SK-N-SH (cell line): ENCODE measurements around the gene GPC5.

Source experiments
- EP300 ChIP-seq, 2 experiments: IDR thresholded peaks; 2 replicates each; pipeline versions ENCODE4 v1.4.0 to v1.6.1; 2012; ENCODE audit warnings: borderline replicate concordance in 1 of 2, low read depth in 1 of 2, low read length in 1 of 2
- JUND ChIP-seq: IDR thresholded peaks from 2 replicates; pipeline ENCODE4 v1.4.0; 2012
- MEF2A ChIP-seq: IDR thresholded peaks from 2 replicates; pipeline ENCODE4 v1.4.0; 2012; ENCODE audit warnings: low read depth, borderline replicate concordance
- MXI1 ChIP-seq: IDR thresholded peaks from 2 replicates; pipeline ENCODE4 v1.6.1; 2012; ENCODE audit warnings: mild to moderate bottlenecking, low read depth, low read length, improper control_type of control experiment
- NFIC ChIP-seq: IDR thresholded peaks from 2 replicates; pipeline ENCODE4 v1.4.0; 2012; ENCODE audit warnings: borderline replicate concordance
- POLR2AphosphoS5 ChIP-seq: IDR thresholded peaks from 2 replicates; pipeline ENCODE4 v1.6.1; 2012; ENCODE audit warnings: low read depth, low read length
- RAD21 ChIP-seq: IDR thresholded peaks from 2 replicates; pipeline ENCODE4 v1.6.1; 2012; ENCODE audit warnings: mild to moderate bottlenecking, low read length
- RXRA ChIP-seq: IDR thresholded peaks from 2 replicates; pipeline ENCODE4 v1.4.0; 2012; ENCODE audit warnings: low read depth, mild to moderate bottlenecking, borderline replicate concordance
- SIN3A ChIP-seq: IDR thresholded peaks from 2 replicates; pipeline ENCODE4 v1.6.1; 2012; ENCODE audit warnings: low read depth, mild to moderate bottlenecking, low read length, moderate library complexity, borderline replicate concordance
- TAF1 ChIP-seq: IDR thresholded peaks from 2 replicates; pipeline ENCODE4 v1.6.1; 2012; ENCODE audit warnings: low read depth, mild to moderate bottlenecking, low read length, moderate library complexity, borderline replicate concordance
- TCF12 ChIP-seq: IDR thresholded peaks from 2 replicates; pipeline ENCODE4 v1.4.0; 2012
- YY1 ChIP-seq: IDR thresholded peaks from 2 replicates; pipeline ENCODE4 v1.4.0; 2012; ENCODE audit warnings: low read depth, mild to moderate bottlenecking
- TF ChIP-seq, protein P1 (sequence below): fragments of 200-600 bp; sonication (generic); IDR thresholded peaks from 2 replicates; pipeline ENCODE4 v1.6.1; 2017; ENCODE audit warnings: antibody characterized with exemption, mild to moderate bottlenecking, moderate library complexity
- TF ChIP-seq, protein P2 (sequence below): fragments of 150-350 bp; IDR thresholded peaks from 2 replicates; pipeline ENCODE4 v1.6.1; 2017; ENCODE audit warnings: antibody characterized with exemption, low read length, low read depth, borderline replicate concordance

DNA sequence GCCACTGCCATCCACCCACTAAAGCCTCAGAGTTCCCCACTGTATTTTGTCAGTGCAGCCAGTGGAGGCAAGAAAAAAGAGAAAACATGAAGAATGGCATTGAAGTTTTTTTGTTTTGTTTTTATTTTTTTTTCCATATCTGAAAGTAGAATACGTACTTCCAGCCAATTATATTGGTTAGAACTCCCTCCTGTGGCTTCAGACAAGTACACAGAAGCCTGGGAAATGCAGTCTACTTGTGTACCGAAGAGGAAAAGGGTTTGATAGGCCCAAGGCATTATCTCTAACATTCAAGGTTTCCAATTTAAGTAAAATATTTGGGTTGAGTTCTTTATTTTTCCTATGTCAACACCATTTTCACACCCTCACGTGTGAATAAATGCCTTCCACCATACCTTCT, 1131.9 kb downstream of the GPC5 start:
- TF ChIP-seq MXI1 (no peak), TAF1 (no peak), SIN3A (no peak), YY1 (no peak), POLR2AphosphoS5 (no peak), JUND (no peak), EP300 (IDR thresholded peaks at IDR 0.05; ENCODE audit: borderline replicate concordance in 1 of 2, low read depth in 1 of 2, low read length in 1 of 2) (no peak), RXRA (no peak), NFIC (no peak), MEF2A (no peak), RAD21 (no peak; the same call in 1 of the 2 replicates), TCF12 (no peak)
- TF ChIP-seq, protein P1, sequence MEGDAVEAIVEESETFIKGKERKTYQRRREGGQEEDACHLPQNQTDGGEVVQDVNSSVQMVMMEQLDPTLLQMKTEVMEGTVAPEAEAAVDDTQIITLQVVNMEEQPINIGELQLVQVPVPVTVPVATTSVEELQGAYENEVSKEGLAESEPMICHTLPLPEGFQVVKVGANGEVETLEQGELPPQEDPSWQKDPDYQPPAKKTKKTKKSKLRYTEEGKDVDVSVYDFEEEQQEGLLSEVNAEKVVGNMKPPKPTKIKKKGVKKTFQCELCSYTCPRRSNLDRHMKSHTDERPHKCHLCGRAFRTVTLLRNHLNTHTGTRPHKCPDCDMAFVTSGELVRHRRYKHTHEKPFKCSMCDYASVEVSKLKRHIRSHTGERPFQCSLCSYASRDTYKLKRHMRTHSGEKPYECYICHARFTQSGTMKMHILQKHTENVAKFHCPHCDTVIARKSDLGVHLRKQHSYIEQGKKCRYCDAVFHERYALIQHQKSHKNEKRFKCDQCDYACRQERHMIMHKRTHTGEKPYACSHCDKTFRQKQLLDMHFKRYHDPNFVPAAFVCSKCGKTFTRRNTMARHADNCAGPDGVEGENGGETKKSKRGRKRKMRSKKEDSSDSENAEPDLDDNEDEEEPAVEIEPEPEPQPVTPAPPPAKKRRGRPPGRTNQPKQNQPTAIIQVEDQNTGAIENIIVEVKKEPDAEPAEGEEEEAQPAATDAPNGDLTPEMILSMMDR, result no peak; the same call in 1 of the 2 replicates
- TF ChIP-seq, protein P2, sequence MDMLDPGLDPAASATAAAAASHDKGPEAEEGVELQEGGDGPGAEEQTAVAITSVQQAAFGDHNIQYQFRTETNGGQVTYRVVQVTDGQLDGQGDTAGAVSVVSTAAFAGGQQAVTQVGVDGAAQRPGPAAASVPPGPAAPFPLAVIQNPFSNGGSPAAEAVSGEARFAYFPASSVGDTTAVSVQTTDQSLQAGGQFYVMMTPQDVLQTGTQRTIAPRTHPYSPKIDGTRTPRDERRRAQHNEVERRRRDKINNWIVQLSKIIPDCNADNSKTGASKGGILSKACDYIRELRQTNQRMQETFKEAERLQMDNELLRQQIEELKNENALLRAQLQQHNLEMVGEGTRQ, result no peak
